Measurements from ENCODE around the gene CGNL1. TPM values are rescaled to one million over a fixed set of nuclear protein-coding genes. Genes with fewer than 3 reads are reported as not detected.

The CGNL1 gene
- total and polyA plus RNA-seq, 10 of the 15 experiments (the other 5 are each of a cell fraction or from before 2014, with no cell fraction given), result under 0.01 to 0.27 (median 0.04) TPM; not detected in 3

DNA sequence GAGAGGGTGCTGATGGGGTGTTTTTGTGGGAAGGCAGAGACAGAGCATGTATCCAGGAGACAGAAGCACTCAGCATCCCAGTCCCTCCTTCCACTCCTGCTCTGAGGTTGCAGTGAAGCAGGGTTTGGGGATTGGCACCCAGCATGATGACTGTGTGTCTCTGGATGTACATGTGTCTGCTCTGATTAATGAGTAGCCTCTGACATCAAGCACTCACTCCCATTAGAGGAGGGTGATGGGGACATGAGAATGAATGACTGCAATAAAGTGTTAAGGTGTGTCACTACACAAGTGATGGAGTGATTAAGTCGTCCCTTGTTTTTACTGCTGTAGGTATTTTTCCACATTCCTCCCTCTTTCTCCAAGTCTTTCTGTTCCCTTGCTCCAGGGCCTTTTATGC, 205.8 kb downstream of the CGNL1 start:
- Histone ChIP-seq H3K27me3 (replicated peaks in 1 of 2; ENCODE audit: control insufficient read depth in 2 of 2, insufficient read depth in 2 of 2, low read length in 1 of 2) (no peaks in the 10 kb centered on the region), H3K27ac (ENCODE audit: control insufficient read depth, insufficient read depth) (no peak overlapping the region), H3K9me3 (replicated peaks; ENCODE audit: control insufficient read depth, insufficient read depth, low read length) (no peaks in the 10 kb centered on the region; the same call in 2 of the 3 replicates), H3K4me1 (ENCODE audit: control insufficient read depth, insufficient read depth, low read length) (no peaks in the 10 kb centered on the region), H3K4me2 (ENCODE audit: control insufficient read depth, insufficient read depth) (no peak overlapping the region), H3K9ac (ENCODE audit: control insufficient read depth, insufficient read depth, low read length) (no peak overlapping the region), H4K20me1 (ENCODE audit: control insufficient read depth, insufficient read depth) (no peaks in the 10 kb centered on the region), H2AFZ (ENCODE audit: control insufficient read depth, low read depth, low read length) (no peak overlapping the region), H3K4me3 (no peak overlapping the region), H3K79me2 (ENCODE audit: control insufficient read depth, insufficient read depth, low read length) (no peaks in the 10 kb centered on the region), H3K36me3 (ENCODE audit: control insufficient read depth in 2 of 2, insufficient read depth in 2 of 2, low read length in 1 of 2) (no peaks in the 10 kb centered on the region)
- in situ Hi-C loops (cut with MboI) (no loop called here), intact Hi-C loops (cut with micrococcal nuclease; ENCODE audit: unreplicated experiment) (no loop called here)
- TF ChIP-seq ZSCAN29 (IDR thresholded peaks at IDR 0.05), result no peak
- SMC1A ChIA-PET (ENCODE audit: uncharacterized antibody, unreplicated experiment), result no interaction called here
- RAD21 ChIA-PET (ENCODE audit: unreplicated experiment), result no interaction called here
- DNase-seq (ENCODE audit: low read depth, low spot score) (no peak), ATAC-seq (no peak), FAIRE-seq (no peak)
- CTCF ChIA-PET, result no interaction called here
- no TSS peak for BruUV-seq (replicated peaks)
- 21% methylated on average over 1 of the region's 1 CpG for WGBS (ENCODE audit: insufficient coverage, insufficient replicate concordance, low lambda C conversion rate, missing lambda C conversion rate)
- POLR2A ChIA-PET, result no interaction called here

DNA sequence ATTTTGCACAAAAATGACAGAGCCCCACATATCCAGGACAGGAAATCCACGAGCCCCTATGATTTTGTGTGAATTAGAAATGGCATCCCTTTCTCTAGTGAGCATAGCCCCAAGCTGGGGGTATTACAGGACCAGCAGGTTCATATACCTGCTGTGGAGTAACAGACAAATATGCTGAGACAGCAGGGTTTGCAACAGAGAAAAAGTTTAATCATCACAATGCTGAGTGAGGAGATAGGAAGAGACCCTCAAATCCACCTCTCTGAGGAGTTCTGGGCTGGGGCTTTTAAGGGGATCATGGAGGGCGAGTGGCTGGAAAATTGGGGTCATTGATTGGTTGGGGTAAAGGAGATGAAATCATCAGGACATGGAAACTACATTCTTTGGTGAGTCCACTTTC, 207.0 kb downstream of the CGNL1 start:
- no TSS peak for BruUV-seq (replicated peaks)
- ChIA-PET POLR2A (no interaction called here), CTCF (interaction anchor here (0.6 kb wide), 1 partner anchor 18 kb away, joined by 3 read pairs; no protein-coding TSS in a partner anchor)
- TF ChIP-seq EGR1 (IDR thresholded peaks at IDR 0.05; ENCODE audit: borderline replicate concordance in 1 of 2, low read depth in 2 of 2, low read length in 2 of 2), result no peak
- TF ChIP-seq TAF1 (IDR thresholded peaks at IDR 0.05; ENCODE audit: borderline replicate concordance, low read depth, low read length), result no peak
- TF ChIP-seq HDGF (IDR thresholded peaks at IDR 0.05), result no peak
- no peak for TF ChIP-seq RCOR1 (conservative IDR thresholded peaks at IDR 0.05; ENCODE audit: low read depth, low read length)
- no peak for TF ChIP-seq SRF (IDR thresholded peaks at IDR 0.05; ENCODE audit: low read depth in 2 of 2, low read length in 2 of 2)
- no peak for TF ChIP-seq SPI1 (IDR thresholded peaks at IDR 0.05; ENCODE audit: borderline replicate concordance, insufficient read depth, low read depth, low read length)
- TF ChIP-seq ESRRA (IDR thresholded peaks at IDR 0.05; ENCODE audit: low read length), result no peak
- TF ChIP-seq, protein P1, sequence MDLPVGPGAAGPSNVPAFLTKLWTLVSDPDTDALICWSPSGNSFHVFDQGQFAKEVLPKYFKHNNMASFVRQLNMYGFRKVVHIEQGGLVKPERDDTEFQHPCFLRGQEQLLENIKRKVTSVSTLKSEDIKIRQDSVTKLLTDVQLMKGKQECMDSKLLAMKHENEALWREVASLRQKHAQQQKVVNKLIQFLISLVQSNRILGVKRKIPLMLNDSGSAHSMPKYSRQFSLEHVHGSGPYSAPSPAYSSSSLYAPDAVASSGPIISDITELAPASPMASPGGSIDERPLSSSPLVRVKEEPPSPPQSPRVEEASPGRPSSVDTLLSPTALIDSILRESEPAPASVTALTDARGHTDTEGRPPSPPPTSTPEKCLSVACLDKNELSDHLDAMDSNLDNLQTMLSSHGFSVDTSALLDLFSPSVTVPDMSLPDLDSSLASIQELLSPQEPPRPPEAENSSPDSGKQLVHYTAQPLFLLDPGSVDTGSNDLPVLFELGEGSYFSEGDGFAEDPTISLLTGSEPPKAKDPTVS (IDR thresholded peaks at IDR 0.05; ENCODE audit: low read depth, low read length), result no peak
- TF ChIP-seq, protein P2, sequence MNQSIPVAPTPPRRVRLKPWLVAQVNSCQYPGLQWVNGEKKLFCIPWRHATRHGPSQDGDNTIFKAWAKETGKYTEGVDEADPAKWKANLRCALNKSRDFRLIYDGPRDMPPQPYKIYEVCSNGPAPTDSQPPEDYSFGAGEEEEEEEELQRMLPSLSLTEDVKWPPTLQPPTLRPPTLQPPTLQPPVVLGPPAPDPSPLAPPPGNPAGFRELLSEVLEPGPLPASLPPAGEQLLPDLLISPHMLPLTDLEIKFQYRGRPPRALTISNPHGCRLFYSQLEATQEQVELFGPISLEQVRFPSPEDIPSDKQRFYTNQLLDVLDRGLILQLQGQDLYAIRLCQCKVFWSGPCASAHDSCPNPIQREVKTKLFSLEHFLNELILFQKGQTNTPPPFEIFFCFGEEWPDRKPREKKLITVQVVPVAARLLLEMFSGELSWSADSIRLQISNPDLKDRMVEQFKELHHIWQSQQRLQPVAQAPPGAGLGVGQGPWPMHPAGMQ (IDR thresholded peaks at IDR 0.05; ENCODE audit: borderline replicate concordance), result no peak
- no peak for TF ChIP-seq RAD51 (IDR thresholded peaks at IDR 0.05)
- TF ChIP-seq ZNF274 (IDR thresholded peaks at IDR 0.05; ENCODE audit: insufficient read depth, insufficient read length), result no peak
- no peak for TF ChIP-seq ZZZ3 (IDR thresholded peaks at IDR 0.05; ENCODE audit: control insufficient read depth, insufficient read length, low read depth)
- TF ChIP-seq SP1 (IDR thresholded peaks at IDR 0.05; ENCODE audit: low read depth, low read length), result no peak
- TF ChIP-seq, protein P3, sequence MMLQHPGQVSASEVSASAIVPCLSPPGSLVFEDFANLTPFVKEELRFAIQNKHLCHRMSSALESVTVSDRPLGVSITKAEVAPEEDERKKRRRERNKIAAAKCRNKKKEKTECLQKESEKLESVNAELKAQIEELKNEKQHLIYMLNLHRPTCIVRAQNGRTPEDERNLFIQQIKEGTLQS (IDR thresholded peaks at IDR 0.05; ENCODE audit: borderline replicate concordance, extremely low read depth, low read depth, low read length), result no peak
- TF ChIP-seq BRCA1 (IDR thresholded peaks at IDR 0.05; ENCODE audit: low read depth, low read length), result no peak
- TF ChIP-seq ZNF24 (IDR thresholded peaks at IDR 0.05), result no peak

More for the DNA sequence above, 207.0 kb downstream of the CGNL1 start:
- DNase-seq (ENCODE audit: low read depth, low spot score) (no peak), ATAC-seq (no peak), FAIRE-seq (no peak)
- Histone ChIP-seq H3K4me2 (ENCODE audit: control insufficient read depth, insufficient read depth) (no peak overlapping the region), H3K9me3 (replicated peaks; ENCODE audit: control insufficient read depth, insufficient read depth, low read length) (no peaks in the 10 kb centered on the region; the same call in 2 of the 3 replicates), H3K36me3 (ENCODE audit: control insufficient read depth in 2 of 2, insufficient read depth in 2 of 2, low read length in 1 of 2) (no peaks in the 10 kb centered on the region), H3K79me2 (ENCODE audit: control insufficient read depth, insufficient read depth, low read length) (no peaks in the 10 kb centered on the region), H3K27me3 (replicated peaks in 1 of 2; ENCODE audit: control insufficient read depth in 2 of 2, insufficient read depth in 2 of 2, low read length in 1 of 2) (peaks cover 0 to 2% of the 10 kb centered on the region in 2 experiments; a peak in 1 of 4 replicates), H3K4me3 (no peak overlapping the region), H4K20me1 (ENCODE audit: control insufficient read depth, insufficient read depth) (no peaks in the 10 kb centered on the region), H2AFZ (ENCODE audit: control insufficient read depth, low read depth, low read length) (no peak overlapping the region), H3K27ac (ENCODE audit: control insufficient read depth, insufficient read depth) (no peak overlapping the region), H3K9ac (ENCODE audit: control insufficient read depth, insufficient read depth, low read length) (no peak overlapping the region), H3K4me1 (ENCODE audit: control insufficient read depth, insufficient read depth, low read length) (no peaks in the 10 kb centered on the region)
- WGBS (ENCODE audit: insufficient coverage, insufficient replicate concordance, low lambda C conversion rate, missing lambda C conversion rate), result 0% methylated on average over 2 of the region's 2 CpGs
- ChIA-PET RAD21 (ENCODE audit: unreplicated experiment) (no interaction called here), SMC1A (ENCODE audit: uncharacterized antibody, unreplicated experiment) (no interaction called here)
- in situ Hi-C loops (cut with MboI), result no loop called here
- intact Hi-C loops (cut with micrococcal nuclease; ENCODE audit: unreplicated experiment), result no loop called here

All from GM12878 (cell line).